Hepatocyte (in vitro differentiated cells): ENCODE measurements around the gene STPG1. TPM values are rescaled to one million over a fixed set of nuclear protein-coding genes. Genes with fewer than 3 reads are reported as not detected.

Experiments used
- DNase-seq: peaks from one replicate; pipeline ENCODE4 v3.0.0-alpha.2; 2016; ENCODE audit warnings: low spot score
- H2AFZ ChIP-seq: fragments of 200-600 bp; sonication (generic); 2 replicates; pipeline ENCODE4 v1.6.0; 2016; ENCODE audit warnings: antibody characterized with exemption, mild to moderate bottlenecking
- H3K27ac ChIP-seq: fragments of 200-600 bp; sonication (generic); 2 replicates; pipeline ENCODE4 v1.5.1; 2016; ENCODE audit warnings: mild to moderate bottlenecking
- H3K27me3 ChIP-seq: fragments of 200-600 bp; sonication (generic); 2 replicates; pipeline ENCODE4 v1.6.1; 2016
- H3K36me3 ChIP-seq: fragments of 200-600 bp; sonication (generic); replicated peaks from 2 replicates; pipeline ENCODE4 v1.5.1; 2016; ENCODE audit warnings: low read depth; ENCODE audit not compliant: insufficient read depth
- H3K4me1 ChIP-seq: fragments of 200-600 bp; sonication (generic); 2 replicates; pipeline ENCODE4 v1.5.1; 2016; ENCODE audit warnings: mild to moderate bottlenecking, moderate library complexity; ENCODE audit not compliant: insufficient read depth
- H3K4me2 ChIP-seq: fragments of 200-600 bp; sonication (generic); 2 replicates; pipeline ENCODE4 v1.6.0; 2016
- H3K4me3 ChIP-seq: fragments of 200-600 bp; sonication (generic); 2 replicates; pipeline ENCODE4 v1.5.1; 2016; ENCODE audit warnings: mild to moderate bottlenecking
- H3K79me2 ChIP-seq: fragments of 200-600 bp; sonication (generic); 2 replicates; pipeline ENCODE4 v1.6.0; 2017; ENCODE audit warnings: mild to moderate bottlenecking
- H3K9me2 ChIP-seq: fragments of 200-600 bp; sonication (generic); replicated peaks from 2 replicates; pipeline ENCODE4 v1.6.0; 2017; ENCODE audit warnings: mild to moderate bottlenecking; ENCODE audit not compliant: insufficient read depth
- H3K9me3 ChIP-seq: fragments of 200-600 bp; sonication (generic); 2 replicates; pipeline ENCODE4 v1.5.1; 2016; ENCODE audit warnings: low read depth, mild to moderate bottlenecking
- H4K20me1 ChIP-seq: fragments of 200-600 bp; sonication (generic); 2 replicates; pipeline ENCODE4 v1.6.0; 2016; ENCODE audit warnings: mild to moderate bottlenecking; ENCODE audit not compliant: insufficient read depth, poor library complexity, severe bottlenecking
- CTCF ChIP-seq: fragments of 200-600 bp; sonication (generic); IDR thresholded peaks from 2 replicates; pipeline ENCODE4 v1.5.1; 2016; ENCODE audit warnings: antibody characterized with exemption, mild to moderate bottlenecking; ENCODE audit not compliant: poor library complexity
- EZH2 ChIP-seq: fragments of 200-600 bp; sonication (generic); IDR thresholded peaks from 2 replicates; pipeline ENCODE4 v1.6.1; 2016; ENCODE audit warnings: antibody characterized with exemption, mild to moderate bottlenecking, borderline replicate concordance
- EZH2phosphoT487 ChIP-seq: fragments of 200-600 bp; sonication (generic); IDR thresholded peaks from one replicate; pipeline ENCODE4 v1.6.1; 2018; ENCODE audit warnings: antibody characterized with exemption, mild to moderate bottlenecking, low read depth, moderate library complexity; ENCODE audit not compliant: unreplicated experiment, severe bottlenecking
- WGBS: methylation state at CpG from one replicate; pipeline ENCODE4 v1.1.6; 2016; ENCODE audit warnings: low lambda C conversion rate; ENCODE audit errors: missing lambda C conversion rate; 5-methylcytosine and 5-hydroxymethylcytosine counted together
- polyA plus RNA-seq: library from polyadenylated mRNA; unstranded; fragments of >200 nt; fragmentation: Nextera tagmentation; extraction: Ambion mirVana; gene quantifications from 2 replicates; pipeline ENCODE4 v1.2.1, GENCODE V29; 2016
- total RNA-seq: library from RNA; depleted of rRNA; stranded (reverse); fragments of >200 nt; gene quantifications from 2 replicates; pipeline ENCODE4 v1.2.3, GENCODE V29; 2014

Gene STPG1
- total and polyA plus RNA-seq, 2 experiments from 2014 or later = 3.5 to 4.3 TPM

GRCh38 chr1:24327486-24327885 lies 86.1 kb downstream of the STPG1 start:
- Histone ChIP-seq H3K4me3 (no peak overlapping the region), H4K20me1 (no peaks in the 10 kb centered on the region), H2AFZ (no peak overlapping the region), H3K79me2 (no peaks in the 10 kb centered on the region), H3K4me1 (no peaks in the 10 kb centered on the region), H3K9me3 (no peaks in the 10 kb centered on the region), H3K36me3 (no peaks in the 10 kb centered on the region), H3K4me2 (no peak overlapping the region), H3K27me3 (peaks cover 4% of the 10 kb centered on the region), H3K27ac (no peak overlapping the region), H3K9me2 (no peaks in the 10 kb centered on the region)
- DNase-seq = no peak
- TF ChIP-seq CTCF (no peak), EZH2phosphoT487 (no peak), EZH2 (no peak)

- Histone ChIP-seq H3K9me3 (no peaks in the 10 kb centered on the region), H2AFZ (no peak overlapping the region), H3K27me3 (peaks cover 4% of the 10 kb centered on the region), H3K9me2 (no peaks in the 10 kb centered on the region), H3K27ac (no peak overlapping the region), H3K4me1 (peaks cover 15% of the 10 kb centered on the region), H3K4me3 (no peak overlapping the region), H3K79me2 (peaks cover under 1% of the 10 kb centered on the region), H3K4me2 (no peak overlapping the region), H4K20me1 (no peaks in the 10 kb centered on the region), H3K36me3 (no peaks in the 10 kb centered on the region)
- WGBS = 84% methylated on average over 7 of the region's 7 CpGs
- TF ChIP-seq EZH2phosphoT487 (no peak), EZH2 (no peak), CTCF (no peak)
- DNase-seq = no peak
These were observed 87.8 kb downstream of the STPG1 start for GRCh38 chr1:24325587-24326449.

- no peaks in the 10 kb centered on the region for H3K36me3 ChIP-seq
- H3K4me1 ChIP-seq = peaks cover 15% of the 10 kb centered on the region
- H3K79me2 ChIP-seq = peaks cover 3% of the 10 kb centered on the region
- TF ChIP-seq EZH2phosphoT487 (no peak), EZH2 (no peak)
- no peak for DNase-seq
- H4K20me1 ChIP-seq = no peaks in the 10 kb centered on the region
- no peak overlapping the region for H3K27ac ChIP-seq
- no peaks in the 10 kb centered on the region for H3K9me2 ChIP-seq
- peaks cover 4% of the 10 kb centered on the region for H3K27me3 ChIP-seq
- 91% methylated on average over 6 of the region's 6 CpGs for WGBS
- H3K4me3 ChIP-seq = no peak overlapping the region
- H3K9me3 ChIP-seq = no peaks in the 10 kb centered on the region
- H3K4me2 ChIP-seq = no peak overlapping the region
- H2AFZ ChIP-seq = no peak overlapping the region
These were observed 88.7 kb downstream of the STPG1 start for GRCh38 chr1:24324903-24325302.

GRCh38 chr1:24323281-24323680 lies 90.3 kb downstream of the STPG1 start:
- H3K4me1 ChIP-seq = peaks cover 21% of the 10 kb centered on the region
- peaks cover 4% of the 10 kb centered on the region for H3K27me3 ChIP-seq
- H3K36me3 ChIP-seq = no peaks in the 10 kb centered on the region
- no peaks in the 10 kb centered on the region for H4K20me1 ChIP-seq
- no peaks in the 10 kb centered on the region for H3K9me3 ChIP-seq
- TF ChIP-seq EZH2phosphoT487 = no peak
- no peak for TF ChIP-seq EZH2
- TF ChIP-seq CTCF = no peak
- no peak overlapping the region for H2AFZ ChIP-seq
- 85% methylated on average over 2 of the region's 2 CpGs for WGBS
- DNase-seq = no peak
- H3K9me2 ChIP-seq = no peaks in the 10 kb centered on the region
- H3K27ac ChIP-seq = no peak overlapping the region
- peaks cover 3% of the 10 kb centered on the region for H3K79me2 ChIP-seq
- no peak overlapping the region for H3K4me3 ChIP-seq
- H3K4me2 ChIP-seq = no peak overlapping the region
